Measurements from ENCODE around the gene CRKL.

The CRKL gene

GRCh38 chr22:21000987-21001600 lies 83.9 kb downstream of the CRKL start:
- Mint-ChIP-seq H3K4me1 (ENCODE audit: low read depth) (peaks cover 8% of the 10 kb centered on the region), H3K27me3 (ENCODE audit: low read depth) (no peaks in the 10 kb centered on the region)

GRCh38 chr22:21001601-21002325 lies 84.6 kb downstream of the CRKL start, which contains the start of gene THAP7:
THAP7 (minus strand) TSS chr22:21002118; CDS start chr22:21001911, 207 bp downstream.
- Mint-ChIP-seq H3K36me3 (ENCODE audit: low read depth) (peaks cover 6% of the 10 kb centered on the region), H3K9me3 (no peaks in the 10 kb centered on the region), H3K27ac (peak within 1 kb of the TSS; percentile 97), H3K27me3 (ENCODE audit: low read depth) (no peaks in the 10 kb centered on the region), H3K4me1 (ENCODE audit: low read depth) (peaks cover 8% of the 10 kb centered on the region), H3K4me3 (peak within 1 kb of the TSS; percentile 92)

More at GRCh38 chr22:21000987-21001600, 83.9 kb downstream of the CRKL start:
- Mint-ChIP-seq H3K4me3 (peak overlapping the region; percentile 92), H3K9me3 (no peaks in the 10 kb centered on the region), H3K36me3 (ENCODE audit: low read depth) (peaks cover 6% of the 10 kb centered on the region), H3K27ac (peak overlapping the region; percentile 97)
